Smooth muscle cell (in vitro differentiated cells): ENCODE measurements around the gene SLC6A7. TPM values are rescaled to one million over a fixed set of nuclear protein-coding genes. Genes with fewer than 3 reads are reported as not detected.

ENCODE experiments used
- DNase-seq: peaks from one replicate; lab custom pipeline; 2025; ENCODE audit not compliant: unreplicated experiment; lab: John Stamatoyannopoulos, UW
- H2AFZ ChIP-seq: fragments of 200-600 bp; sonication (generic); 2 replicates; pipeline ENCODE4 v1.6.0; 2016; ENCODE audit warnings: antibody characterized with exemption, low read depth, mild to moderate bottlenecking
- H3F3A ChIP-seq: fragments of 200-600 bp; sonication (generic); 2 replicates; pipeline ENCODE4 v1.6.0; 2017; ENCODE audit warnings: antibody characterized with exemption, low read depth
- H3K27ac ChIP-seq: fragments of 200-600 bp; sonication (generic); 2 replicates; pipeline ENCODE4 v1.5.1; 2016; ENCODE audit warnings: low read depth, mild to moderate bottlenecking
- H3K27me3 ChIP-seq: fragments of 200-600 bp; sonication (generic); 2 replicates; pipeline ENCODE4 v1.6.1; 2016; ENCODE audit warnings: low read depth, mild to moderate bottlenecking
- H3K36me3 ChIP-seq: fragments of 200-600 bp; sonication (generic); 2 replicates; pipeline ENCODE4 v1.5.1; 2016; ENCODE audit warnings: low read depth
- H3K4me1 ChIP-seq: fragments of 200-600 bp; sonication (generic); 2 replicates; pipeline ENCODE4 v1.5.1; 2016; ENCODE audit warnings: low read depth
- H3K4me2 ChIP-seq: fragments of 200-600 bp; sonication (generic); 2 replicates; pipeline ENCODE4 v1.6.0; 2016; ENCODE audit warnings: mild to moderate bottlenecking
- H3K4me3 ChIP-seq: fragments of 200-600 bp; sonication (generic); 2 replicates; pipeline ENCODE4 v1.5.1; 2016; ENCODE audit warnings: mild to moderate bottlenecking
- H3K79me2 ChIP-seq: fragments of 200-600 bp; sonication (generic); 2 replicates; pipeline ENCODE4 v1.6.0; 2016; ENCODE audit warnings: low read depth, mild to moderate bottlenecking
- H3K9ac ChIP-seq: fragments of 200-600 bp; sonication (generic); 2 replicates; pipeline ENCODE4 v1.6.0; 2016; ENCODE audit warnings: low read depth
- H3K9me3 ChIP-seq: fragments of 200-600 bp; sonication (generic); replicated peaks from 2 replicates; pipeline ENCODE4 v1.5.1; 2016; ENCODE audit warnings: low read depth
- H4K20me1 ChIP-seq: fragments of 200-600 bp; sonication (generic); 2 replicates; pipeline ENCODE4 v1.6.0; 2016; ENCODE audit warnings: low read depth
- CTCF ChIP-seq: fragments of 200-600 bp; sonication (generic); IDR thresholded peaks from 2 replicates; pipeline ENCODE4 v1.5.1; 2017; ENCODE audit warnings: borderline replicate concordance, mild to moderate bottlenecking, antibody characterized with exemption; ENCODE audit not compliant: insufficient read depth, poor library complexity, severe bottlenecking
- WGBS: methylation state at CpG from one replicate; pipeline ENCODE4 v1.1.7; 2016; ENCODE audit warnings: low lambda C conversion rate; 5-methylcytosine and 5-hydroxymethylcytosine counted together
- polyA plus RNA-seq: library from polyadenylated mRNA; unstranded; fragments of >200 nt; fragmentation: Nextera tagmentation; extraction: Ambion mirVana; gene quantifications from 2 replicates; pipeline ENCODE4 v1.2.1, GENCODE V29; 2016
- total RNA-seq: library from RNA; depleted of rRNA; stranded (reverse); fragments of >200 nt; gene quantifications from 2 replicates; pipeline ENCODE4 v1.2.3, GENCODE V29; 2014

The SLC6A7 gene
- total and polyA plus RNA-seq, 2 experiments from 2014 or later = 0.10 TPM; not detected in 1

- Histone ChIP-seq H3K36me3 (no peaks in the 10 kb centered on the region), H3K9ac (no peak overlapping the region), H3K4me2 (no peak overlapping the region), H3K9me3 (no peaks in the 10 kb centered on the region), H3K27ac (no peak overlapping the region), H4K20me1 (no peaks in the 10 kb centered on the region), H2AFZ (no peak overlapping the region), H3K4me1 (peaks cover 22% of the 10 kb centered on the region), H3F3A (no peaks in the 10 kb centered on the region), H3K4me3 (no peak overlapping the region), H3K27me3 (no peaks in the 10 kb centered on the region), H3K79me2 (no peaks in the 10 kb centered on the region)
- TF ChIP-seq CTCF = no peak
- no peak for DNase-seq
- WGBS = 78% methylated on average over 11 of the region's 11 CpGs
These were observed 52.5 kb downstream of the SLC6A7 start for GRCh38 chr5:150242251-150242894.

GRCh38 chr5:150243590-150243989 lies 53.7 kb downstream of the SLC6A7 start:
- WGBS = 91% methylated on average over 4 of the region's 4 CpGs
- no peak overlapping the region for H3K27ac ChIP-seq
- no peak for DNase-seq
- H3K9me3 ChIP-seq = no peaks in the 10 kb centered on the region
- H3K4me2 ChIP-seq = no peak overlapping the region
- H3K9ac ChIP-seq = no peak overlapping the region
- no peak overlapping the region for H3K4me3 ChIP-seq
- TF ChIP-seq CTCF = no peak
- no peaks in the 10 kb centered on the region for H4K20me1 ChIP-seq
- no peaks in the 10 kb centered on the region for H3K27me3 ChIP-seq
- no peaks in the 10 kb centered on the region for H3K79me2 ChIP-seq
- H2AFZ ChIP-seq = no peak overlapping the region
- no peaks in the 10 kb centered on the region for H3K36me3 ChIP-seq
- no peaks in the 10 kb centered on the region for H3F3A ChIP-seq
- H3K4me1 ChIP-seq = peaks cover 22% of the 10 kb centered on the region

- no peak overlapping the region for H3K4me3 ChIP-seq
- 81% methylated on average over 7 of the region's 7 CpGs for WGBS
- H3K4me1 ChIP-seq = peaks cover 22% of the 10 kb centered on the region
These were observed 54.3 kb downstream of the SLC6A7 start for GRCh38 chr5:150244209-150244608.

More at GRCh38 chr5:150244209-150244608, 54.3 kb downstream of the SLC6A7 start:
- Histone ChIP-seq H3K79me2 (no peaks in the 10 kb centered on the region), H3K27ac (no peak overlapping the region), H3K27me3 (no peaks in the 10 kb centered on the region), H3K9me3 (no peaks in the 10 kb centered on the region), H3F3A (no peaks in the 10 kb centered on the region), H3K4me2 (no peak overlapping the region), H4K20me1 (no peaks in the 10 kb centered on the region), H2AFZ (no peak overlapping the region), H3K36me3 (no peaks in the 10 kb centered on the region), H3K9ac (no peak overlapping the region)
- no peak for TF ChIP-seq CTCF
- no peak for DNase-seq
